Measurements from ENCODE around the gene NUDT4. TPM values are rescaled to one million over a fixed set of nuclear protein-coding genes. Genes with fewer than 3 reads are reported as not detected.
A peak's percentile ranks its signal among the peaks of the same experiment; 100 is the strongest.
"Not testable (repeated sequence)": the region's sequence is repeated elsewhere in the genome, so short reads cannot be mapped to it uniquely, and the experiment has no call there.

Gene NUDT4
- total RNA-seq, 4 donors from 2014 or later, result 54.4 to 84.3 (median 69.9) TPM

DNA sequence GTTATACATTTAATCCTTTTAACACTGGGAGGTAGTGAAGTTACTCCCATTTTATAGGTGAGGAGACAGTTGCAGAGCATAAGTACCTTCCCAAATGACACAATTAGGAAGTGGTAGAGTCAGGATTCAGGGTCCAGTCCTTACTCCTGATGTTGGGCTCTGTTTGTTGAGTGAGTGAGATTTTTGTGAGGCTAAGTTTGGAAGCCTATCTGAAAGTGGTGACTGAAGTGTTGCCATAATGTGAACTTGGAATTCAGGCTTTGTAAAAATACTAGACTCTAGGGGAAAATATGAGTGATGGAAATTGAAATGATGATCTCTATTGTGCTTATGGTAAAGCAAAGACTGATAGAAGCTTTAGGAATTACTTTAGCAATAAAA, 2.2 kb downstream of the NUDT4 start:
- peak overlapping the region; percentile 58 to 91 (median 80) for H3K4me3 ChIP-seq
- no peaks in the 10 kb centered on the region for H3K9me3 ChIP-seq
- TF ChIP-seq POLR2A (IDR thresholded peaks at IDR 0.05) (no peak), EP300 (IDR thresholded peaks at IDR 0.05) (no peak), CTCF (IDR thresholded peaks at IDR 0.05) (no peak)
- H3K27ac ChIP-seq, result peak overlapping the region; percentile 91 to 98 (median 94)
- H3K27me3 ChIP-seq, result no peaks in the 10 kb centered on the region
- DNase-seq (ENCODE audit: low spot score in 2 of 2), result no peak
- H3K36me3 ChIP-seq, result no peaks in the 10 kb centered on the region
- peaks cover 0 to 67% (median 30%) of the 10 kb centered on the region in 4 donors for H3K4me1 ChIP-seq

DNA sequence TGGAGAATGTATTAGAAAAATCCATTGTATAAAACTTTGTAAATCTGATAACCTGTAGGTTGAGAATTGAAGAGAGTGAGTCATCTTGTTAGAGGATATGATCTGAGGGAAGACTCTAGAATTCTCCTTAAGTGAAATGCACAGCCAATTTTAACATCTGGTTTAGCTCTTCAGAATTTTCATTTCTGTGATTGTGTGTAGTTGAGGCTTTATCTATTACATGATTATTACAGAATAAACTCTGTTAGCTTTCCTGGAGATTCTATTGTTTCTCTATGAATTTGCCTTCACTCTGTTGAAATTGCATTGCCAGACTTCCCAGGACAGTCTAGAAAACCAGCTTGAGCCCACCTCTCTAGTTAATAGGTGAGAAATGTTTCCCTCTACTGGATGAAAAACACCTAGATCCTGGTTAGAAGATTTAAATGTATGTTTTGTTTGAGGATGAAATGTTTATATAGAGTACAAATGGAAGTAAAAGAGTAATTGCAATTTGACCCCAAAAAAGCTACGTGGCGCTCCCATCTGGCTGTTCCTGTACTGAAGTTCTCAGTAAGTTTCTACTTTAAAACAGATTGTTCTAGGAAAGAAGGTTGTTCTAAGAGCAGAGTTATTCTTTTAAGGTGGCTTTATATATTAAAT, 2.9 kb downstream of the NUDT4 start:
- H3K27ac ChIP-seq, result peak overlapping the region; percentile 91 to 98 (median 94)
- DNase-seq (ENCODE audit: low spot score in 2 of 2), result no peak
- peaks cover 0 to 72% (median 34%) of the 10 kb centered on the region in 4 donors for H3K4me1 ChIP-seq
- H3K9me3 ChIP-seq, result no peaks in the 10 kb centered on the region
- H3K36me3 ChIP-seq, result no peaks in the 10 kb centered on the region
- 25 to 36% methylated on average over 2 of the region's 2 CpGs for WGBS, 2 donors
- TF ChIP-seq EP300 (IDR thresholded peaks at IDR 0.05) (no peak), POLR2A (IDR thresholded peaks at IDR 0.05) (no peak), CTCF (IDR thresholded peaks at IDR 0.05) (peak in 3 of 5 experiments; percentile 9 to 22 (median 16))
- H3K4me3 ChIP-seq, result peak overlapping the region; percentile 10 to 91 (median 64)
- H3K27me3 ChIP-seq, result no peaks in the 10 kb centered on the region

DNA sequence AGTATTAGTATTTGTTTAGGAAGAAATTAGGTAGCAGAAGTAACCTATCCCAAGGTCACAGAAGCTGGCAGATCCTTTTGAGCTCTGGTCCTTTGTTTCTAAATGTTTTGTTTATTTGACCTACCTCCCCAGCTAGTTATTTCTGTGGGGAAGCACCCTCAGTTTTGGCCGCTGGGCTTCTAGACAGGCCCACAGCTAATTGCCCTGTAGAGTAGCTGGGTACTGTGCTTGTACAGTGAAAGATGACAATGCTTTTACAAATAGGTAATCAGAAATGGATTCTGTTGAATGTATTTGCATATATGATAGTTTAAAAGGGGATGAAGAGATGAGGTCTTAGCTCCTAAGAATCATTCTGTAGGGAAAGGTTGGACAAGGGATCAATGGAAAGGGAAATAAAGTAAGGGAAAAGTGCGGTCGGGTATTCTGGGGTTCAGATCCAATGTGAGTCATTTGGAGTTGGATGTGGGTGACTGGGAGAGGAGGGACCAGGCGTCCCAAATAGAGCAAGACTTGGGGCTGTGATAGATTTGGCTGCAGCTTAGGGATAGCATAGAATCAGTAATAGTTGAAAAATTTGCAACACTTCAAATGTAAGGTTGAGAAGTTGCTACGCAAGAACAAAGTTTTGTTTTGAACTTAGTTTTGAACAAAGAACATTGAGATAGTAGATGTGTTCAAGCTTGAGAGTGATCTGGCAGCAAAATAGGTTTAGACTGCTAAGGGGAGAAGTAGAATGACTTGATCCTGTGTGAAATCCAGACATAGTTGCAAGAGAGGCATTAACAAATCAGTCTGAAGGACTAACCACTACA, 3.6 kb downstream of the NUDT4 start:
- WGBS, 2 donors, result 26 to 44% methylated on average over 5 of the region's 5 CpGs
- Histone ChIP-seq H3K27ac (peak overlapping the region; percentile 10 to 98 (median 94)), H3K9me3 (no peaks in the 10 kb centered on the region), H3K36me3 (no peaks in the 10 kb centered on the region), H3K4me3 (peak overlapping the region; percentile 10 to 91 (median 64)), H3K4me1 (peaks cover 0 to 71% (median 34%) of the 10 kb centered on the region in 4 donors), H3K27me3 (no peaks in the 10 kb centered on the region)
- no peak for TF ChIP-seq CTCF (IDR thresholded peaks at IDR 0.05)
- no peak for TF ChIP-seq POLR2A (IDR thresholded peaks at IDR 0.05)
- no peak for TF ChIP-seq EP300 (IDR thresholded peaks at IDR 0.05)
- DNase-seq (ENCODE audit: low spot score in 2 of 2), result no peak

- Histone ChIP-seq H3K4me1 (peaks cover 0 to 64% (median 32%) of the 10 kb centered on the region in 4 donors), H3K27ac (peak overlapping the region in 2 of 4 donors; percentile 93 to 96), H3K4me3 (peak overlapping the region in 1 of 4 donors; percentile 70)
- H3K9me3 ChIP-seq; H3K36me3 ChIP-seq; H3K27me3 ChIP-seq; DNase-seq (ENCODE audit: low spot score in 2 of 2): not testable (repeated sequence)
- WGBS, 2 donors, result 64 to 67% methylated on average over 5 of the region's 5 CpGs
Measured at GRCh38 chr12:93381976-93382437, 4.3 kb downstream of the NUDT4 start.

DNA sequence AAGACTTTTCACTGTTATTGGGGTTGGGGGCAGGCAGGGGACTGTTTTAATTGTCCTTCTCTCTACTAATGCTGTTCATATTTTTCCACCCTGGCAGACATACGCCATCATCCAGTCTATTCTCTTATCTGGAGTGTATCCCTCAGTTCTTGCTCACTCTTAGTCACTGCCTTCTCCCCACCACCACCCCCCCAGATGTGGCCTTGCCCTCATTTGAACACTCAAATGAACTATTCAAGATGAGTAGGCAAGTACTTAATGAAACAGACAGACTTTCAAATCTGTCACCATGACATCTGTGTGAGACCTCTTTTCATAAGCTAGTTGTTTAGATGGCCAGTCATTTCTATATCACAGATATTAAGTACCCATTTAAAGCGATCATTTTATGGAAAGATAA, 10.1 kb downstream of the NUDT4 start:
- DNase-seq (ENCODE audit: low spot score in 2 of 2), result no peak
- H3K4me3 ChIP-seq, result no peak overlapping the region
- peak overlapping the region in 1 of 4 donors; percentile 46 for H3K27ac ChIP-seq
- TF ChIP-seq CTCF (IDR thresholded peaks at IDR 0.05) (no peak), POLR2A (IDR thresholded peaks at IDR 0.05) (no peak), EP300 (IDR thresholded peaks at IDR 0.05) (no peak)
- no peaks in the 10 kb centered on the region for H3K9me3 ChIP-seq
- H3K27me3 ChIP-seq, result no peaks in the 10 kb centered on the region
- WGBS, 2 donors, result 63 to 76% methylated on average over 2 of the region's 2 CpGs
- H3K36me3 ChIP-seq, result no peaks in the 10 kb centered on the region
- H3K4me1 ChIP-seq, result peaks cover 0 to 59% (median 24%) of the 10 kb centered on the region in 4 donors

All from tibial nerve (tissue), 4 donors.